ENCODE results near the gene MTSS2. TPM values are rescaled to one million over a fixed set of nuclear protein-coding genes. Genes with fewer than 3 reads are reported as not detected.
A peak's percentile ranks its signal among the peaks of the same experiment; 100 is the strongest.

The MTSS2 gene
- total and polyA plus RNA-seq, 2 of the 8 experiments (the other 6 are each of a cell fraction or from before 2014, with no cell fraction given): 23.3 to 36.7 TPM

DNA sequence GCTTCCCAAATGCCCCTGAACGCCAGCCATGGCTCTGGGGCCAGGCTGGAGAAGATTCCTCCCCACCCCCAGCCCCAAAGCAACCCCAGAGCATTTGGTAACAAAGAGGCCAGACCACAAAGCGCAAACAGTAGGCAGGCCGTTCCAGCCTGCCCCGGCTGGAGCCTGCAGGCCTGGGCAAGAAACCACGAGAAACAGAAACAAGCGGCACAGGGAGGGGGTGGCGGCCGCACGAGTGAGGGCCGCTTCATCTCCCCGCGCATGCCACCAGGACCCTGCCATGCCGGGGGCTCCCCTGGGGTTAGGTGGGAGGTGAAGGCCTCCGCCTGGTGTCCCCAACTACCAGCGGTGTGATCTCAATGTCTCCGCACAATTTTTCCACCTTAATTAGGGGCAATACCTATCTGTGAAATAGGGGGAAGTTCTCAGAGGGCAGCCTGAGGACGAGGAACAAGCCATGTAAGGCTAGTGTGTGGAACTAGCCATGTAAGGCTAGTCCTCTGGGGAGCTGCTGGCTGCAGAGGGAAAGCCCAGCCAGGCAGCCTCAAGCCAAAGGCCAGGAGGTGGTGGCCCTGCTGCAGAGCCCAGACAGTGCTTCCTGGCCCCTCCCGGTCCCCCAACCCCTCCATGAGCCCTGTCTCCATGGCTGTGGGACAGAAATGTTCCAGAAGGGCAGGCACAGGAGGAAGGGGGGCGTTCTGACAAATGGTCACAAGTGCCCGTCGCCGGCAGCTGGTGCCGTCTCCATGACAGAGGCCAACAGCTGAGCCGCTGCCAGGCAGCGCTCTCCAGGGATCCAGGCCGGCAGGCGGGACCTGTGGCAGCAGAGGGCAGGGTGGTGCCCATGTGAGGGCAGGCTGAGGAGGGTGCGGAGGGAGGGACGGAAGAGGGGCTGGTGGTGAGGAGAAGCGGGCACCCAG is 14.5 kb upstream of the MTSS2 start:
- Histone ChIP-seq H2BK15ac (ENCODE audit: low read length) (no peak overlapping the region; the same call in 1 of the 2 replicates), H3K4ac (replicated peaks; ENCODE audit: insufficient read length, low read depth, low read length) (no peak overlapping the region), H3K56ac (replicated peaks; ENCODE audit: insufficient read length, low read depth, low read length) (no peak overlapping the region), H3K23me2 (ENCODE audit: low read depth, low read length) (no peaks in the 10 kb centered on the region), H3K79me1 (ENCODE audit: low read depth, low read length) (peaks cover 2% of the 10 kb centered on the region; the same call in 1 of the 2 replicates), H4K20me1 (replicated peaks in 1 of 2; ENCODE audit: control insufficient read depth in 1 of 2, insufficient read depth in 2 of 2, low read length in 2 of 2) (peaks cover 0 to 6% of the 10 kb centered on the region in 2 experiments), H4K5ac (ENCODE audit: insufficient read length, low read depth, low read length) (no peak overlapping the region), H2BK12ac (ENCODE audit: low read depth, low read length) (peak overlapping the region; percentile 43; the same call in 1 of the 2 replicates), H3K23ac (ENCODE audit: insufficient read length) (no peak overlapping the region), H3K79me2 (ENCODE audit: control insufficient read depth in 1 of 2, insufficient read depth in 2 of 2, low read length in 2 of 2) (no peaks in the 10 kb centered on the region), H3K36me3 (ENCODE audit: control insufficient read depth in 2 of 4, insufficient read depth in 4 of 4, low read length in 3 of 4) (no peaks in the 10 kb centered on the region; a peak in 1 of 8 replicates), H3K4me1 (replicated peaks in 1 of 4; ENCODE audit: control insufficient read depth in 3 of 4, insufficient read depth in 4 of 4, low read length in 3 of 4) (peaks cover 0 to 19% (median 13%) of the 10 kb centered on the region in 4 experiments; a peak in 6 of 7 replicates), H3K18ac (ENCODE audit: extremely low read depth, low read length) (no peak overlapping the region), H3K27ac (ENCODE audit: low read depth, low read length) (no peak overlapping the region), H3K4me2 (ENCODE audit: insufficient read depth in 1 of 2, low read depth in 2 of 2, low read length in 2 of 2) (no peak overlapping the region), H2AK5ac (ENCODE audit: low read depth, low read length) (no peak overlapping the region), H2BK120ac (replicated peaks; ENCODE audit: low read depth, low read length) (no peak overlapping the region), H3K9me3 (ENCODE audit: insufficient read depth in 2 of 2, low read depth in 1 of 2, low read length in 1 of 2) (no peaks in the 10 kb centered on the region), H2BK20ac (ENCODE audit: low read length) (no peak overlapping the region), H3K4me3 (ENCODE audit: extremely low read depth in 1 of 4, insufficient read depth in 2 of 4, low read depth in 3 of 4, low read length in 4 of 4) (no peak overlapping the region), H3K27me3 (replicated peaks in 1 of 4; ENCODE audit: control insufficient read depth in 3 of 4, extremely low read depth in 1 of 4, insufficient read depth in 3 of 4, low read length in 3 of 4) (no peaks in the 10 kb centered on the region), H4K91ac (replicated peaks; ENCODE audit: insufficient read length, low read length) (no peak overlapping the region), H2BK5ac (ENCODE audit: low read depth, low read length) (0 out of 2 replicates have a peak overlapping the region, but pooled peaks have one; percentile 26), H3K9ac (replicated peaks in 1 of 4; ENCODE audit: extremely low read depth in 1 of 4, low read depth in 3 of 4, low read length in 3 of 4) (no peak overlapping the region; a peak in 1 of 7 replicates), H2AFZ (ENCODE audit: low read length) (no peak overlapping the region), H4K8ac (ENCODE audit: extremely low read depth, insufficient read depth, low read length) (no peak overlapping the region), H3K14ac (ENCODE audit: insufficient read length) (no peak overlapping the region)
- no peak for DNase-seq (ENCODE audit: low read depth in 1 of 2, low spot score in 2 of 2)
- 95% methylated on average over 30 of the region's 30 CpGs; no CpG with 5 or more reads in 1 of the 2 experiments for WGBS, 2 experiments (ENCODE audit: extremely low coverage in 1 of 2, insufficient coverage in 1 of 2, insufficient read length in 1 of 2, insufficient replicate concordance in 2 of 2, low coverage in 1 of 2, low lambda C conversion rate in 2 of 2, missing lambda C conversion rate in 1 of 2)
- no peak for FAIRE-seq
- ChIA-PET POLR2A (ENCODE audit: partially characterized antibody) (interaction anchor here (0.8 to 1.6 kb wide), 3 partner anchors 9 to 50 kb away, joined by 3 to 4 read pairs (median 3); no protein-coding TSS in a partner anchor), CTCF (ENCODE audit: partially characterized antibody) (interaction anchor here (1.1 to 2.0 kb wide), 4 partner anchors 10 to 70 kb away, joined by 4 to 6 read pairs (median 6); no protein-coding TSS in a partner anchor)
- TF ChIP-seq CHD1 (IDR thresholded peaks at IDR 0.05; ENCODE audit: low read depth, low read length): no peak
- no peak for TF ChIP-seq TBP (IDR thresholded peaks at IDR 0.05; ENCODE audit: low read depth, low read length)
- no peak for TF ChIP-seq POU5F1 (IDR thresholded peaks at IDR 0.05; ENCODE audit: low read depth, low read length)
- no peak for TF ChIP-seq PHF8 (conservative IDR thresholded peaks at IDR 0.05; ENCODE audit: low read depth, low read length)
- no peak for TF ChIP-seq USF2 (IDR thresholded peaks at IDR 0.05; ENCODE audit: low read length)
- TF ChIP-seq EZH2 (IDR thresholded peaks at IDR 0.05; ENCODE audit: low read depth, low read length, severe bottlenecking): no peak
- no peak for TF ChIP-seq SAP30 (IDR thresholded peaks at IDR 0.05; ENCODE audit: insufficient read depth, insufficient replicate concordance, low read length)

Measured in H1 (cell line).